ENCODE data around the gene RNF166. TPM values are rescaled to one million over a fixed set of nuclear protein-coding genes. Genes with fewer than 3 reads are reported as not detected.
A peak's percentile ranks its signal among the peaks of the same experiment; 100 is the strongest.

Gene RNF166
- polyA plus RNA-seq, 1 donor from 2014 or later: 34.4 TPM

- H3K27ac ChIP-seq (ENCODE audit: low read length): no peak overlapping the region
- no peak overlapping the region for H2AFZ ChIP-seq (ENCODE audit: low read depth, low read length)
- peak overlapping the region; percentile 72 for H3K9ac ChIP-seq (ENCODE audit: low read length)
- H3K9me2 ChIP-seq (ENCODE audit: insufficient read depth, low read length): no peaks in the 10 kb centered on the region
- H3K4me3 ChIP-seq (ENCODE audit: low read length): peak overlapping the region; percentile 94
- no peaks in the 10 kb centered on the region for H4K20me1 ChIP-seq (ENCODE audit: insufficient read depth)
- no peaks in the 10 kb centered on the region for H3K27me3 ChIP-seq (ENCODE audit: insufficient read depth, low read depth, low read length)
- no peaks in the 10 kb centered on the region for H3K36me3 ChIP-seq (ENCODE audit: insufficient read depth, low read length)
- no peaks in the 10 kb centered on the region for H3K9me3 ChIP-seq (ENCODE audit: low read length)
- peaks cover 15% of the 10 kb centered on the region for H3K79me2 ChIP-seq (replicated peaks; ENCODE audit: insufficient read depth, low read length)
- peak overlapping the region; percentile 96 for H3K4me2 ChIP-seq (ENCODE audit: low read length)
- TF ChIP-seq EP300 (conservative IDR thresholded peaks at IDR 0.05; ENCODE audit: poor library complexity, severe bottlenecking) (no peak), RAD21 (conservative IDR thresholded peaks at IDR 0.05) (no peak), REST (IDR thresholded peaks at IDR 0.05; ENCODE audit: borderline replicate concordance) (no peak), SMC3 (conservative IDR thresholded peaks at IDR 0.05; ENCODE audit: poor library complexity) (no peak), EZH2 (IDR thresholded peaks at IDR 0.05; ENCODE audit: borderline replicate concordance, insufficient read depth, low read length, poor library complexity, severe bottlenecking) (no peak)
- H3F3A ChIP-seq (ENCODE audit: insufficient read depth, low read length, poor library complexity, severe bottlenecking): no peaks in the 10 kb centered on the region
Measured at GRCh38 chr16:88705801-88706228, 393 bp downstream of the RNF166 start.

DNA sequence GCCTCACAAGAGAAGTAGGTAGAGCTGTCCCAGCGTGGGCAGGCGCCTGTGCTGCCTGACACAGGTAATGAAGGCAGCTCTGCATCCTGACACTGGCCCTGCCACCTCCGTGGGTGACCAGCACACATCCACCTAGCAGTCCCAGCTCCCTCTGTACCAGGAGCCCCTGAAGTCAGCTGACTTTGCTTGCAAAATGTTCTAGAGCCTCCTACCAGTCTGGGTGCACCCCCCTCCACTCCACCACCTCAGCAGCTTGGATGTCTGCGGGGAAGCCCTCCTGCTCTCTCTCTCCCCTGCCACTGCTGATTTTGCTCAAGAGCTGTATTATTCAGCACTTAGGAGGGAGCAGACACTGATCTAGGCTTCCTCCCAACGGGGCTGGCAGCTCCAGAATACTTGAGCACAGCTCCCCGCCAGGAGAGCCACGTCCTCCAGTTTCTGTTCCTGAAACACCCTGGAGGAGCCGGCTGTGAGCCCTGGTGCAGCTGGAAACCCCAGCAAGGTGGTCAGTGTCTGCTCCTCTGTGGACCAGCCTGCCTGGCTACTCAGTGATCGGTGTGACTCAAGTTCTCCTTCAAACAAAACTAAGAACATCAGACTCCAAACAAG lies 1.0 kb downstream of the RNF166 start:
- H3K4me2 ChIP-seq (ENCODE audit: low read length): peak overlapping the region; percentile 96
- H3K27me3 ChIP-seq (ENCODE audit: insufficient read depth, low read depth, low read length): no peaks in the 10 kb centered on the region
- peak overlapping the region; percentile 94 for H3K4me3 ChIP-seq (ENCODE audit: low read length)
- no peak overlapping the region for H3K27ac ChIP-seq (ENCODE audit: low read length)
- H3K79me2 ChIP-seq (replicated peaks; ENCODE audit: insufficient read depth, low read length): peaks cover 15% of the 10 kb centered on the region
- TF ChIP-seq MXI1 (conservative IDR thresholded peaks at IDR 0.05; ENCODE audit: poor library complexity, severe bottlenecking) (no peak), EP300 (conservative IDR thresholded peaks at IDR 0.05; ENCODE audit: poor library complexity, severe bottlenecking) (no peak), SMC3 (conservative IDR thresholded peaks at IDR 0.05; ENCODE audit: poor library complexity) (no peak), EZH2 (IDR thresholded peaks at IDR 0.05; ENCODE audit: borderline replicate concordance, insufficient read depth, low read length, poor library complexity, severe bottlenecking) (no peak), POLR2AphosphoS5 (IDR thresholded peaks at IDR 0.05) (no peak), RAD21 (conservative IDR thresholded peaks at IDR 0.05) (no peak)
- no peaks in the 10 kb centered on the region for H3K36me3 ChIP-seq (ENCODE audit: insufficient read depth, low read length)
- no peaks in the 10 kb centered on the region for H3K9me2 ChIP-seq (ENCODE audit: insufficient read depth, low read length)
- H3F3A ChIP-seq (ENCODE audit: insufficient read depth, low read length, poor library complexity, severe bottlenecking): no peaks in the 10 kb centered on the region
- H2AFZ ChIP-seq (ENCODE audit: low read depth, low read length): no peak overlapping the region
- H4K20me1 ChIP-seq (ENCODE audit: insufficient read depth): no peaks in the 10 kb centered on the region
- no peaks in the 10 kb centered on the region for H3K9me3 ChIP-seq (ENCODE audit: low read length)
- peak overlapping the region; percentile 72 for H3K9ac ChIP-seq (ENCODE audit: low read length)

DNA sequence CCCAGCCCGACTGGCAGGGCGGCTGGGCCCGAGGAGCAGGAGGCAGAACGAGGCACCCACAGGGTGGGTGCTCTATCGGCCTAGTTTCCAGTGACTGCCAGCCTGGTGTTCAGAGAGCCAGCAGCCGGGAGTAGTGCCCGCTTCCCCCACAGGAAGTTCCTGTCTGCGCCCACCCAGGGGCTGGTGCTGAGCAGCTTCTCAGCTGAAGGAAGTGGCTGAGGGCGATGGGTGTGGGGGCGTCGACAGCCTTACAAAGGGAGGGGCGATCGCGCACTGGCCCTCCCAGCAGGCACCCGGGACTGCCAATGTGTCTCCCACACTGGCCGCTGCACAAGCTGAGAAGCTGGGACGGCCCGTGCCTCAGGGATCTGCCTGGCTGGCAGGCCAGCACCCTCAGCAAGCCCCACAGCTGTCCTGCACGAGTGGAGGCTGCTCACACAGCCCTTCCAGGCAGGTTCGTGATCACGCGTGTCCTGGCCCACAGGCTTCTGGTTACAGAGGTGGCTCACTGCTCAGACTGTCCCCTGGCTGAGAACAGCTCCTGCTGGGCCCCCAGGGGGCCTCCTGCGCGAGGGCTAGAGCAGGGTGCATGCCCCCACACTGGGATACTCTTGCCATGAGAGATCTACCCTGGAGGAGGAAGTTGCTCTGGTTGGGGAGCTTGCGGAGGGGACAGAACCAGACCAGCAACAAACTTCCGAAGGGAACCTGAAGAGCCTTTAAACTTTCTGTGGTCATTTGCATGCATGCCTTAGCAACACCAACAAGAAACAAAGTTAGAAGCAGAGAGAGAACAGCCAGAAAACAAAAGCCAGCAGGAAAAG lies 2.5 kb downstream of the RNF166 start:
- H3K4me3 ChIP-seq (ENCODE audit: low read length): no peak overlapping the region

More for the DNA sequence above, 2.5 kb downstream of the RNF166 start:
- H3K79me2 ChIP-seq (replicated peaks; ENCODE audit: insufficient read depth, low read length): peaks cover 15% of the 10 kb centered on the region
- H3K9me2 ChIP-seq (ENCODE audit: insufficient read depth, low read length): no peaks in the 10 kb centered on the region
- H2AFZ ChIP-seq (ENCODE audit: low read depth, low read length): no peak overlapping the region
- H3K27ac ChIP-seq (ENCODE audit: low read length): no peak overlapping the region
- TF ChIP-seq EZH2 (IDR thresholded peaks at IDR 0.05; ENCODE audit: borderline replicate concordance, insufficient read depth, low read length, poor library complexity, severe bottlenecking) (no peak), SMC3 (conservative IDR thresholded peaks at IDR 0.05; ENCODE audit: poor library complexity) (no peak), TAF1 (IDR thresholded peaks at IDR 0.05; ENCODE audit: low read depth) (no peak), CTCF (IDR thresholded peaks at IDR 0.05; ENCODE audit: poor library complexity, severe bottlenecking) (no peak), EP300 (conservative IDR thresholded peaks at IDR 0.05; ENCODE audit: poor library complexity, severe bottlenecking) (no peak), REST (IDR thresholded peaks at IDR 0.05; ENCODE audit: borderline replicate concordance) (no peak)
- no peaks in the 10 kb centered on the region for H3F3A ChIP-seq (ENCODE audit: insufficient read depth, low read length, poor library complexity, severe bottlenecking)
- H3K9me3 ChIP-seq (ENCODE audit: low read length): no peaks in the 10 kb centered on the region
- no peaks in the 10 kb centered on the region for H3K36me3 ChIP-seq (ENCODE audit: insufficient read depth, low read length)
- no peaks in the 10 kb centered on the region for H4K20me1 ChIP-seq (ENCODE audit: insufficient read depth)
- no peak overlapping the region for H3K9ac ChIP-seq (ENCODE audit: low read length)
- H3K4me2 ChIP-seq (ENCODE audit: low read length): no peak overlapping the region
- H3K27me3 ChIP-seq (ENCODE audit: insufficient read depth, low read depth, low read length): no peaks in the 10 kb centered on the region

All from neural cell (in vitro differentiated cells).